ENCODE data around the gene PLEKHB1.
A peak's percentile ranks its signal among the peaks of the same experiment; 100 is the strongest.

Gene PLEKHB1, protein sequence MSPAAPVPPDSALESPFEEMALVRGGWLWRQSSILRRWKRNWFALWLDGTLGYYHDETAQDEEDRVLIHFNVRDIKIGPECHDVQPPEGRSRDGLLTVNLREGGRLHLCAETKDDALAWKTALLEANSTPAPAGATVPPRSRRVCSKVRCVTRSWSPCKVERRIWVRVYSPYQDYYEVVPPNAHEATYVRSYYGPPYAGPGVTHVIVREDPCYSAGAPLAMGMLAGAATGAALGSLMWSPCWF

GRCh38 chr11:73645972-73646631 lies at the start of gene PLEKHB1:
TSS of gene PLEKHB1 (plus strand) at chr11:73646581. CDS start at chr11:73646609, 28 bp downstream.
- Histone ChIP-seq H3K4me3 (replicated peaks; ENCODE audit: low read depth, low read length) (no peak within 1 kb of the TSS), H3K36me3 (ENCODE audit: control insufficient read depth, insufficient read depth, low read length) (no peaks in the 10 kb centered on the region), H3K27me3 (replicated peaks; ENCODE audit: control insufficient read depth, insufficient read depth, low read length) (no peaks in the 10 kb centered on the region; the same call in 1 of the 2 replicates)
- DNase-seq (ENCODE audit: extremely low read depth, insufficient read length): no peak
- TF ChIP-seq, protein P1, sequence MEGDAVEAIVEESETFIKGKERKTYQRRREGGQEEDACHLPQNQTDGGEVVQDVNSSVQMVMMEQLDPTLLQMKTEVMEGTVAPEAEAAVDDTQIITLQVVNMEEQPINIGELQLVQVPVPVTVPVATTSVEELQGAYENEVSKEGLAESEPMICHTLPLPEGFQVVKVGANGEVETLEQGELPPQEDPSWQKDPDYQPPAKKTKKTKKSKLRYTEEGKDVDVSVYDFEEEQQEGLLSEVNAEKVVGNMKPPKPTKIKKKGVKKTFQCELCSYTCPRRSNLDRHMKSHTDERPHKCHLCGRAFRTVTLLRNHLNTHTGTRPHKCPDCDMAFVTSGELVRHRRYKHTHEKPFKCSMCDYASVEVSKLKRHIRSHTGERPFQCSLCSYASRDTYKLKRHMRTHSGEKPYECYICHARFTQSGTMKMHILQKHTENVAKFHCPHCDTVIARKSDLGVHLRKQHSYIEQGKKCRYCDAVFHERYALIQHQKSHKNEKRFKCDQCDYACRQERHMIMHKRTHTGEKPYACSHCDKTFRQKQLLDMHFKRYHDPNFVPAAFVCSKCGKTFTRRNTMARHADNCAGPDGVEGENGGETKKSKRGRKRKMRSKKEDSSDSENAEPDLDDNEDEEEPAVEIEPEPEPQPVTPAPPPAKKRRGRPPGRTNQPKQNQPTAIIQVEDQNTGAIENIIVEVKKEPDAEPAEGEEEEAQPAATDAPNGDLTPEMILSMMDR (IDR thresholded peaks at IDR 0.05; ENCODE audit: insufficient read depth, low read length, poor library complexity, severe bottlenecking): no peak

DNA sequence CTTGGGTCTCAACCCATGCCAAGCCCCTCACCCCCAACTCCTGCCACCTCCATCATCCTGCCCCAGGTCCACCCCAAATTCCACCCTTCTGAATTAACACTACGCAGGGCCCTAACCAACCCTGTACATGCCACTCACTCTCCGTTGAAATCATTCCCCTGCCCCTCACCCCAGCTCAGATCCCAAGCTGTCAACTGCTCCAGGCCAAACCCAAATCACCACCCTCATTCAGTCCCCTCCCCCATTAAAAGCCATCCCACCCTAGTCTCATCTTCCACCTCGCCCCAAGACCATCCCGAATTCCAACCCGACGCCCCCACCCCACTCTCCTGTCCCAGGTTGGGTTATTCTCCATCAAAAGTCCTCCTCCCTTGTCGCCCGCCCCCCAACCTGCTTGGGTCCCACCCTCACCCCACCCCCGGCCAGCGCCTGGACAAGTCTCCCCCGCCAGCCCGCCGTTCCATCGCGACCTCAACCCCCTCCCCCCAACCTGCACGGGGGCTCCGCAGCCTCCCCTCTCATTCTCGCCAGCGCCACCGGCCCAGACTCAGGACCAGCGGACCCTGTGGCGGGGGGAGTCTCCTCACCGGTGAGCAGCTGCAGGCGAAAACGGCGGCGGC lies 48.9 kb upstream of the PLEKHB1 start:
- Histone ChIP-seq H3K27me3 (replicated peaks; ENCODE audit: control insufficient read depth, insufficient read depth, low read length) (no peaks in the 10 kb centered on the region), H3K36me3 (ENCODE audit: control insufficient read depth, insufficient read depth, low read length) (no peaks in the 10 kb centered on the region), H3K4me3 (replicated peaks; ENCODE audit: low read depth, low read length) (peak overlapping the region; percentile 71)
- DNase-seq (ENCODE audit: extremely low read depth, insufficient read length): no peak
- TF ChIP-seq, protein P1 (IDR thresholded peaks at IDR 0.05; ENCODE audit: insufficient read depth, low read length, poor library complexity, severe bottlenecking): no peak

DNA sequence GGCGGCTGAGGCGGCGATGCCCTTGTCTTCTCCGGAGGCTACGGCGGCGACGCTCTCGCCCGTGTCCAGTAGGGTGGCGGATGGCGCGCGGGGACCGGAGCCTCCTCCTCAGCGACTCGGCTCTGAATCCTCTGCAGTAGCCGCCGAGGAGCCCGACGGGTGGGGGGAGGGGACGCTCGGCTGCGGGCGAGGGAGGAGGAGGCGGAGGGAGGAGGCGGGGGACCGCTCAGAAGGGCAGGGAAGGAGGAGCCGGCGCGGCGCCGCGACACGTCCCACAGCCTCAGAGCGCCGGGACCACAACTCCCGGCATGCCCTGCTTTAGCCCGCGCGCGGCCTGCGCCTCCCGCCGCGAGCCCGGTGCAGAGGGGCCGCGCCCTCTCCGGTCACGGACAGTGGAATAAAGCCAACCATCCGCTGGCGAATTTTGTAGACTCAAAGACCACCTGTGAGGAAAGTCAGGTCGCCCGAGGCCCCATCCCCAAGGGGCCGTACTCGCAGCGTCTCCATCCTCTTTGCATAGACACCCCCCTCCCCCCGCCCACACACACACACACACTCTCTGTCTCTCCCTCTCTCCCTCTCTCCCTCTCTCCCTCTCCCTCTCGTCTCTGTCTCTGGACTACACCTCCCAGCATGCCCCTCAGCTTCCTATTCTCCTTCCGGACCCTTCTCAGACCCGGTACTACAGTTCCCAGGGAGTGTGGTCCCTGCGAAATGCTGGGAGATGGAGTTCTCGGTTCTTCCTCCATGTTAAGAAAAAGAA lies 48.2 kb upstream of the PLEKHB1 start, which contains the start of gene FAM168A:
Gene FAM168A (minus strand): TSS at position 157 of the 763 bp plus-strand sequence. CDS start 129,638 bp downstream, outside the sequence.
- Histone ChIP-seq H3K36me3 (ENCODE audit: control insufficient read depth, insufficient read depth, low read length) (no peaks in the 10 kb centered on the region), H3K27me3 (replicated peaks; ENCODE audit: control insufficient read depth, insufficient read depth, low read length) (no peaks in the 10 kb centered on the region), H3K4me3 (replicated peaks; ENCODE audit: low read depth, low read length) (peak within 1 kb of the TSS; percentile 71)
- TF ChIP-seq, protein P1 (IDR thresholded peaks at IDR 0.05; ENCODE audit: insufficient read depth, low read length, poor library complexity, severe bottlenecking): peak; percentile 15
- DNase-seq (ENCODE audit: extremely low read depth, insufficient read length): peak; percentile 98

GRCh38 chr11:73598719-73599379 lies 47.5 kb upstream of the PLEKHB1 start:
- no peak for DNase-seq (ENCODE audit: extremely low read depth, insufficient read length)
- Histone ChIP-seq H3K36me3 (ENCODE audit: control insufficient read depth, insufficient read depth, low read length) (no peaks in the 10 kb centered on the region), H3K4me3 (replicated peaks; ENCODE audit: low read depth, low read length) (peak overlapping the region; percentile 71), H3K27me3 (replicated peaks; ENCODE audit: control insufficient read depth, insufficient read depth, low read length) (no peaks in the 10 kb centered on the region)
- TF ChIP-seq, protein P1 (IDR thresholded peaks at IDR 0.05; ENCODE audit: insufficient read depth, low read length, poor library complexity, severe bottlenecking): no peak

DNA sequence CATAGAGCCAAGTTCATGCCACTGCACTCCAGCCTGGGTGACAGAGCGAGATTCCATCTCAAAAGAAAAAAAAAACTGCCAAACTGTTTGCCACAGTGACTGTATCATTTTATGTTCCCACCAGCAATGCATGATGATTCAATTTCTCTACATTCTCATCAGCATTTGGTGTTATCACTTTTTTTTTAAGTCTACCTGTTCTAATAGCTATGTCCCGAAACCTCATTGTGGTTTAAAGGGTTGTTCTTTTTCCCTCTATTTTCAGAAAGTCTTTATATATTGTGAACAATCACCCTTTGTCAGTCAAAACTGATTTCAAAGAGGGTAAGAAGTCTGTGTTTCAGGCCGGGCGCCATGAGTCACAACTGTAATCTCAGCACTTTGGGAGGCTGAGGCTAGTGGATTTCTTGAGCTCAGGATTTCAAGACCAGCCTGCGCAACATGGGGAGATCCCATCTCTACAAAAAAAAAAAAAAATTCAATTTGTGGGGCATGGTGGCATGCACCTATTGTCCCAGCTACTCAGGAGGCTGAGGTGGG lies 33.7 kb upstream of the PLEKHB1 start:
- TF ChIP-seq, protein P1 (IDR thresholded peaks at IDR 0.05; ENCODE audit: insufficient read depth, low read length, poor library complexity, severe bottlenecking): no peak
- H3K36me3 ChIP-seq (ENCODE audit: control insufficient read depth, insufficient read depth, low read length): no peaks in the 10 kb centered on the region
- no peaks in the 10 kb centered on the region for H3K27me3 ChIP-seq (replicated peaks; ENCODE audit: control insufficient read depth, insufficient read depth, low read length)
- no peak for DNase-seq (ENCODE audit: extremely low read depth, insufficient read length)
- H3K4me3 ChIP-seq (replicated peaks; ENCODE audit: low read depth, low read length): no peak overlapping the region

All from GM06990 (cell line).